K562 (cell line): ENCODE results near the gene AP1M1. TPM values are rescaled to one million over a fixed set of nuclear protein-coding genes. Genes with fewer than 3 reads are reported as not detected.

ENCODE experiments used
- POU5F1 ChIP-seq: fragments of 150-350 bp; IDR thresholded peaks from 2 replicates; pipeline ENCODE4 v1.6.1; 2014; ENCODE audit warnings: borderline replicate concordance, low read length, low read depth, mild to moderate bottlenecking; ENCODE audit not compliant: partially characterized antibody
- REST ChIP-seq, 2 experiments: fragments of 450-650 bp; formaldehyde crosslinking in 1 of 2; IDR thresholded peaks; 2 replicates each; pipeline versions ENCODE4 v1.4.0 to v1.6.1; 2014 to 2020; ENCODE audit warnings: mild to moderate bottlenecking in 2 of 2, borderline replicate concordance in 1 of 2, low read depth in 1 of 2
- RREB1 ChIP-seq: fragments of 250-450 bp; sonication (Bioruptor Pico); IDR thresholded peaks from 2 replicates; pipeline ENCODE4 v1.4.0; 2020
- SNIP1 ChIP-seq: fragments of 450-650 bp; IDR thresholded peaks from 2 replicates; pipeline ENCODE4 v1.7.1; 2017; ENCODE audit warnings: low read depth, mild to moderate bottlenecking
- TCF7 ChIP-seq: sonication (generic); IDR thresholded peaks from 2 replicates; pipeline ENCODE4 v1.6.1; 2016; ENCODE audit warnings: antibody characterized with exemption, borderline replicate concordance
- ZBTB17 ChIP-seq: fragments of 450-650 bp; formaldehyde crosslinking; IDR thresholded peaks from 2 replicates; pipeline ENCODE4 v1.4.0; 2020; ENCODE audit warnings: mild to moderate bottlenecking
- ZBTB2 ChIP-seq: fragments of 450-650 bp; IDR thresholded peaks from 2 replicates; pipeline ENCODE4 v1.6.1; 2016; ENCODE audit warnings: antibody characterized with exemption
- ZZZ3 ChIP-seq: fragments of 450-650 bp; IDR thresholded peaks from 2 replicates; pipeline ENCODE4 v1.6.1; 2016; ENCODE audit warnings: antibody characterized with exemption, mild to moderate bottlenecking, moderate library complexity
- polyA plus RNA-seq, 8 experiments: library from polyadenylated mRNA; depleted of rRNA in 4 of 8; stranded (reverse) in 5 of 8; unstranded in 3 of 8; fragments of >200 nt; fragmentation: Nextera tagmentation in 2 of 8; fragmentation: Illumina TruSeq in 1 of 8; extraction: Ambion mirVana in 2 of 8; extraction: Trizol in 1 of 8; gene quantifications; 2 replicates each; pipeline versions ENCODE4 v1.2.1 to v1.2.3, GENCODE V29; 2011 to 2014; ENCODE audit warnings: inconsistent platforms in 1 of 8, missing spikeins in 1 of 8
- total RNA-seq, 7 experiments: library from RNA; depleted of rRNA in 6 of 7; stranded (reverse); fragments of >200 nt in 6 of 7; fragmentation: Illumina TruSeq in 2 of 7; extraction: Trizol in 2 of 7; gene quantifications; 2 replicates each; pipeline versions ENCODE4 v1.2.1 to v1.2.3, GENCODE V29; 2011 to 2021; ENCODE audit warnings: low replicate concordance in 1 of 7

Gene AP1M1
- total and polyA plus RNA-seq, 9 of the 15 experiments (the other 6 are each of a cell fraction or from before 2014, with no cell fraction given), result 0.87 to 56.2 (median 29.1) TPM

- peak; percentile 76 for TF ChIP-seq POU5F1
- TF ChIP-seq TCF7, result no peak
- TF ChIP-seq REST (IDR thresholded peaks at IDR 0.05; ENCODE audit: borderline replicate concordance), result peak; percentile 44; the same call in 1 of the 2 replicates
- no peak for TF ChIP-seq REST (CRISPR knock-in tag; IDR thresholded peaks at IDR 0.05; ENCODE audit: low read depth)
- no peak for TF ChIP-seq SNIP1
- peak; percentile 98 for TF ChIP-seq ZBTB2
- TF ChIP-seq RREB1 (CRISPR knock-in tag), result peak; percentile 73; the same call in 1 of the 2 replicates
- no peak for TF ChIP-seq ZZZ3
- peak; percentile 94 for TF ChIP-seq ZBTB17 (CRISPR knock-in tag)
These were observed at the start of gene AP1M1 (continued) for GRCh38 chr19:16197622-16198369.
